Stimulated activated CD8-positive, alpha-beta memory T cell treated with anti-CD3 and anti-CD28 coated beads, Interleukin-2, amount 100 ng/mL, for 1 hour (primary cell): ENCODE data around the gene SAMD13.

Source experiments
- DNase-seq, 2 donors: peaks; one replicate each; pipeline ENCODE4 v3.0.0-alpha.2; 2020; ENCODE audit warnings: low read depth in 2 of 2

Gene SAMD13

DNA sequence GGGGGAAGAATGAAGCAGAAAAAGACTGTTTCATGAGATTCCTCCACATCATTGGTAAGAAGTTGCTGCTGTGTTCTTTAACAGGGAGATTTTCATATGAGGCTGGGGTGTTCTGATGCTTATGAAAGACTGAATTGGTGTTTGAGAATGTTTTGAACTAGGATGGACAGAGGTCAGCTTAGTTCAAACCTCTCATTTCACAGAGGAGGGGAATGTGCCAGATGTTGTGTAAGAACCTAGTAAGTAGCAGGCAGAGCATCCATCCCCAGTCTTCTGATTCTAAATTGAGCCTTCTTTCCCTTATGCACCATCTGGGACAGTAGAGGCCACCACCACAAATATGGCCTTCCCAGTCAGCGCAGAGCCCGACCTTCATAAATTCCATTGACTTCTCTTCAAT, 43.7 kb downstream of the SAMD13 start:
- DNase-seq = no peak

DNA sequence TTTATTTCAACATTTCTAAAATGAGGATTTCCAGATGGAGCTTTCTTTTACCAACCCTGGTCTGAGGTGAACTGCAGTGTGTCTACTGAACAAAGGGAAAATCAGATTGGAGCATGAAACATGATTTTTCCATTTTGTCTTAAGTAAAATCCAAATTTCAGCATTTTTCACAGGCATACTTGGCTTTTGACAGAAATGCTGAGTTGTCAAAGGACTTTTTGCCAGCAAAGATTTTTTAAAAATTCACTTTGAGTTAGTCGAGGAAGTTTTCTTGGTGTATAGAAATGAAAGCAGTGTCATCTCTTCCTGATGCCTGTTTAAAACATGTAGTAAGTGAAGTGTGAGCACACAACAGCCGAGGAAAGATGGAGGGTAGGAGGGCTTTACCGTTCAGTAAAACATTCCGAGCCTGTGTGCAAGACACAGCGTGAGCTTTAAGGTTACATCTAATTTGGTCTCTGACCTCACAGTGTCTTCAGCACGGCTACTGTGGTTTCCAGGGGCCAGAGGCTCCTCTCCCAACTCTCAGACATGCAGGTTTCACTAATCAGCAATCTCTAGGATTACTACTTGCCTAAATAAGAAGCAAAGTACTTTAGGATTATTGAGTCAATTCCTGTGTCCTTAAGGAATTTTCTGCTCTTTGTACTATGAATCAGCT, 45.9 kb downstream of the SAMD13 start:
- no peak for DNase-seq

DNA sequence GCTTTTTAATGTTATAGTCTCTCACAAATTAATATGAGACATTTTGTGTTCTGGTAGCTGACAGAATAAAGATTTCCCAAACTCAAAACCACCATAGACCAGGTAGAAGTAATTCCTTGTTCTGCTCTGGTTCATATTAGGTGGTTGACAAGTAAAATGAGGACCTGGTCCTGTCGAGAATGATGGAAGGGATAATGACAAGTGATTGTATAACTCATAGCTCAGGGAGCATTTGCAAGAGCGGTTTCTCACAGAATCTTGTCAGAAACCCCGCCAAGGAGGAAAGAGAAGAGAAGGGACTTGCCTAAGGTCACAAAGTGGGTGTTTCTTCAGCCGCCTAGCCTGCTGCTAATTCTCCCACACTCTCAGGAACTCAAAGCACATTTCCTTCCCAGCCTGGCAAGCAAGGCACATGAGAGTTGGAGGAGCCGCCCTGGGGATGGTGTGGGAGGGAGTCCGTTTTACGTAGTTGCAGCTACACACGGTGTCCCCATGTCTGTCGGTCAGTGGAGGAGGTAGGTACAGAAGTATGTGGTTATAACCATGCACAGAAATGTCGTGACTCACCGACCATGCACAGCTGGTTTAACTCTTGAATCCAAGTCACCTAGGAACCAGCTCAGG, 46.5 kb downstream of the SAMD13 start:
- DNase-seq = no peak

DNA sequence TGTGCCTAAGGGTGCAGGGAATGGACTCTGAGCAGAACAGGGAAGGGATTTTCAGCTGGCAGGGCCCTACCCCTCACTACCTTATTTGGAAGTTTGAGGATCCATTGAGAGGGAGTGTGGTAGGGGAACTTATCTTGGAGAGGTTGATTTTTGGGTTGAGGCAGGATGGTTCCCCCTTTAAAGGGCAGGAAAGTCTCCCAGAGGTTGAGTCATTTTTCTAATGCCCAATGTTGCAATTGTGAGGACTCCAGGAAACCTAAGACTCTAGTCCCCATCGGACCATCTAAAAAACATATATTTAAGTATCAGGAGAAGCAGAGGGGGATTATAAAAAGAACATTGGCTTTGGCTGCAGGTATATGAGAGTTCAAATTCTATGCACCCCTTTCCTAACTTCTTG, 47.3 kb downstream of the SAMD13 start:
- DNase-seq = no peak

DNA sequence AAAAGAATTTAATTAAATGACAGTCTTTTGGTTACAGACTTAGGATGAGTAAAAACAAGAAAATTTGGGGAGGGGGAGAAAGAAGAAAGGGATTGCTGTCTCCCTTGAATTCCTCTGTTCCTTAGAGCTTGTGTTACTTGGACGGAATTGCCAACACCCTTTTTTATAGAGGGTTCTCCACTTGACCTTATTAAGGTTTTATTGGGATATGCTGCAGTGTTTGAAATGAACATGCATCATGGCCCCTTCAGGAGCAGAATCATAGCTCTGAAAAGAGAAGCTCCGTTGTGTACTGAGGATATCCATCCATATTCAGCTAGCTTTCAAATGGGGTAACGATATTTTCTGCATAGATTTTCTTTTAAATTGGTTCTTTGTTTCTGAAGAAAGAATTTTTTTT, 48.6 kb downstream of the SAMD13 start:
- DNase-seq = no peak

DNA sequence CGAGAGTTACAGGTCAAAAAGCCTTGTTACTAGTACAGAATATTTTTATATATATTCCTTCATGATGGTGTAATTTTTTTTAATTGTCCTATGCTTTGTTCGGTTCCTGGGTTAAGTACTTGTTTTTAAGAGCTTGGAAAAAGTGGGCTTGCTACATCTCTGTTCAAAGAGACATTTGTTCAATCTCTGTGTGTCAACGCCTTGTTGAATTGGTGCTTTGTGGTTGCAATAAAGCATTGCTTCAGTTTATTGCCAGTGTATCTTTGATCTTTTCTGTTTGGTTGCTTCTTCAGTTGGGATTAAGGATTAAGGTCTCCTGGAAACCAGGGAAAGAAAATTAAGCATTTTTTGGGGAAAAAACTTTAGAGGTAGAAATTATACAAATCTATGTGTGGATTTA, 49.0 kb downstream of the SAMD13 start:
- DNase-seq = no peak

DNA sequence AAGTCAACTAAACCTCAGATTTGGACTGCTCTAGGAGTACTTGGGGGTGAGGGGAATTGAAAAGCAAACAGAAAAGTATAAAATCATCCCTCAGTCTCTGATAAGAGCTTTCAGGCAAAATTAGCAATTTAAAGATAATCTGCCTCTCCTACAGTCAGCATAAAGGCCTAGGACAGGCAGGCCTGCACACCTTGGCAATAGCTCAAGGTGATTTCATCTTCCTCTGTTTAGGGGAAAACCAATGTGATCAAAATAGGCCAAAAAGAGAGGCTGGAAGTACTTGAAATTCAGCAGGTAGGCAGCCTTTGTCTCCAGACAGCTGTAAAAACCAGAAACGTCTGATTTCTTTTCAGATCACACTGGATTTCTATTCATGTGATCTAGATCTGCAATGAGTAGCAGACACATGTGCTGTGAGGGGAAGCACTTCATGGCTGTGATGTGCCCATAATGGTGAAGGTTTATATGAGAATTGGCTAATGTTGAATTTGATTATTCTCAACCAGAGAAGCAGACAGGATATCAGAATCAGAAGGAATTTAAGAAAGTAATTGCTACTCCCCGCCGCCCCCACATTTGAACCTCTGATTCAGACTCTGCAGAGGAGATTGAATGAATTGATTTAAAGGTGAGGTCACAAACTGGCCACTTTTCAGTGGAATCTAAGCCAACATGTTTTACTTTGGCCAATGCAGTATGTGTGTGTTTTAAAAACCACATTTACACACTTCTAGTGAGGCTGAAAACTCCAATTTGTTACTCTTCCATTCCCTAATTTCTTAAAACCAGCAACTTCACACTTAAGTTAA, 51.0 kb downstream of the SAMD13 start:
- DNase-seq = no peak

DNA sequence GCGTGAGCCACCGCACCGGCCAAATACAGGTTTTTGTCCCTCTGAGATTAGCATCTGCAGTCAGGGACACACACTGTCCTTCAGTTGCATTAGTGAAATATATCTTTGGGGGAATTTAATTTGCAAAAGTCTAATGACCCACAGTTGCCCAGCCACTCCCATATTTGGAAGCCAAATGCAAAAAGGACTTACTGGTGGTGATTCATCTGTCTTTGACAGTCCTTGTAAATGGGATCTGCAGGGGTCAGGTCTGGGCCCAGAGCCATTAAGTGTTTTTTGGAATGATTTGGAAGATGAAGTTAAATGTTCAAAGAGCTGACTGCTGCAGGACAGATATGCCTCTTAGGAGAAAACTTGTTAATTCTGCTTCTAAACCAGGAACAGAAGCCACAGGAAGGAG, 52.2 kb downstream of the SAMD13 start:
- DNase-seq = no peak

DNA sequence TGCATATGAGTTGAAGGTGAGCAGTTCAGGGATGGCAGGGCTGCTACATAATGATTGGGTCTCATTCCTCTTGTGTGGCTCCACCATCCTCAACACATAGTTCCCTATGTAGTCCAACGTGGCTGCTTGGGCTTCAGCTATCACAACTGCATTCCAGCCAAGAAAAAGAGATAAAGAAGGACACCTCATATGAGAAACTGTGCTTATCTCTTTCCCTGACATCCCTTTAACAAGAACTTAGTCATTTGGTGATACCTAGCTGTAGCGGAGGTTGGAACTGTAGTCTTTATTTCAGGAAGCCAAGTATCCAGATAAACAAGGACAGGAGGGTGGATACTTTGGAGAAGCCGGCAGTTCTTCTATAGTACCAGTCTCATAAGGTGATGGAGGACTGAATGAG, 54.0 kb downstream of the SAMD13 start:
- DNase-seq = no peak

DNA sequence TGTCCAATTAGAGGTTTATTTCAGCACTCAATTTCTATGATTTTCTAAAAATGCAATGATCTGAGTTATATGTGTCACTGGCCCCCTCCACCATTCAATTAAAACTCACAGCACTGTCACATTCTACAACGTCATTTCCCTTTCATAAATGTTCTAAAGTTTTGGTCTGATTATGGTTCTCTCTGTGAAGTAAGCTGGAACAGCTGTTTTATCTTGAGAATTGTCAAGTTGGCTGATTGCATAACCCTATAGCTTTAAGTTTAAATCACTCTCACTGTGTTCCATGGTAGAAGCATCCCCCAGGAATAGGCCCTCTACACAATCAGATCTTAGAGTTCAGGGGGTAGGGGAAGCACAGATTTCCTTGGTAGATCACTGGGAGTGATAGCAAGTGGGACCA, 55.4 kb downstream of the SAMD13 start:
- no peak for DNase-seq

DNA sequence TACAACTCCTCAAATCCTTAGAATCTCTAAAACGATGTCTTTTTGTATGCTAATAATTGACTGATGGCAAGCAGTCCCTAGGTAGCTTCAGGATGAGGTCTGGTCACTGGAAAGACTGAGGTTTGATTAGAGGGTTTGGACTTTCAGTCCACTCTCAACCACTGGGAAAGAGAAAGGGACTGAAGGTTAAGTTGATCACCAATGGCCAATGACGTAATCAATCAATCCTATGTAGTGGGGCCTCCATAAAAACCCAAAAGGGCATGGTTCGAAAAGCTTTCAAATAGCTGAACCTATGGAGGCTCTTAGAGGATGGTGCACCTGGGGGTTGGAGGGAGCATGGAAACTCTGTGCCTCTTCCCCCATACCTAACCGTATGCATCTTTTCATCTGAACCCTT, 57.2 kb downstream of the SAMD13 start:
- DNase-seq = no peak

DNA sequence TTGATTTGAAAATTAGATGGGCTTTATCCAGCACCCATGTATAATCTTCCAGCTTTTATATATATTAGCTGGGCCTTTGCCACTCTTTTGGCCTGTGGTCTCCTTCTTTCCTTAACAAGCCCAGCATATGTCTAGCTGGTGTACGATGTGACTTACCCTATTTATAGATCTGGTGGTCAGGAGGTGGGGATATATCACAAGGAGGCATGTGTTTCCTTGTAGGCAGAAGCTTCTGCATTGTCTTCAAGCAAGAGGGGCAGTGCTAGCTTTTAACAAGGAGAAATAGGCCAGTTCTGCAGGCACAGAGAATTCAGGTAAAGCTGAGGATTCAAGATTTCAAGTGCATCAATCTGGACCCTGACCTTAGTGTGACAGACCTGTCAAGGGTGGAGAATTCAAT, 58.8 kb downstream of the SAMD13 start:
- DNase-seq = no peak

DNA sequence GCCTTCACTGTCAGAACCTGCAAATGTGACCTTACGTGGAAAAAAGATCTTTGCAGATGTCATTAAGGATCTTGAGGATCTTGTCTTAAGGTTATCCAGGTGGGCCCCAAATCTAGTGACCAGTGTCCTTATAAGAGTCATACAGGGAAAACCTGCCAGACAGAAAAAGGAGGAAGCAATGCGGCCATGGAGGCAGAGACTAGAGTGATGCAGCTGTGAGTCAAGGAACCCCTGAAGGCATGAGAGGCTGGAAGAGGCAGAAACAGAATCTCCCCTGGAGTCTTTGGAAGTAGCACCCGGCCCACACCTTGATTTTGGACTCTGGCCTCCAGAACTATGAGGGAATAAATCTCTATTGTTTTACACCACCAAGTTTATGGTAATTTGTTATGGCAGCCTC, 60.3 kb downstream of the SAMD13 start:
- DNase-seq = no peak

DNA sequence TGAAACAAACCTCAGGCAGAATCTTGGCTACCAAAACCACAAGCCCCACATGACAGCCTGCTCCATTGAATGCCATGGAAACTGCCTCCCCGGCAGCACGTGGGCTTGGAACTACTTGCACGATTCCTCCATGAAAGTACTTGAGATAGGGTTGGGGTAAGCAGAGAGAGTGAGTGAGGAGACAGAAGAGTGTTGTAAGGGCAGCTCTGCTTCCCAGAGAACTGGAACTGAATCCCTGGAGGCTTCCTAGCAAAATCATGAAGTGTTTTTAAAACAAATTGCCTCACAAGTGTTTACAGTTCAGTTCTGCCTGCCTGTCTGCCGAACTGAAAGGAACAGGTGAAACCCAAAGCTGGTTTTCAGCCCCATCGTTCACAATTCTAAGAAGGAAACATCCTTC, 61.5 kb downstream of the SAMD13 start:
- no peak for DNase-seq

DNA sequence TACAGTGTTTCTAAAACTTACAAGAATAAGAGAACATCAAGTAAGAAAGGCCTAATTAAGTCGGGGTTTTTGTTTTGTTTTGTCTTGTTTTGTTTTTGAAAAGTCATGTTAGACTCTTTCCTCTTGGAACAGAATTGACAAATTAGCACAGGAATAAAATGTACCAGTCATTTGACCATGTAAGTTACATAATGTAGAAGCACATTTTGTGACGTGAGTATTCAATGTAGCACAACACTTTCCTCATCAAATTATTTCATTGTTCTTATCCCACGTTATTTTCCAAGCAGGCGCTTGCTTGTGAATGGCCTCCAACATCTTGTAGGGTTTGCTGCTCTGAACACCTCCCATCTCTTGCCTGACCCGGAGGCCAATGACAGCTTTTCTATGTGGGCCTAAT, 62.1 kb downstream of the SAMD13 start:
- no peak for DNase-seq

DNA sequence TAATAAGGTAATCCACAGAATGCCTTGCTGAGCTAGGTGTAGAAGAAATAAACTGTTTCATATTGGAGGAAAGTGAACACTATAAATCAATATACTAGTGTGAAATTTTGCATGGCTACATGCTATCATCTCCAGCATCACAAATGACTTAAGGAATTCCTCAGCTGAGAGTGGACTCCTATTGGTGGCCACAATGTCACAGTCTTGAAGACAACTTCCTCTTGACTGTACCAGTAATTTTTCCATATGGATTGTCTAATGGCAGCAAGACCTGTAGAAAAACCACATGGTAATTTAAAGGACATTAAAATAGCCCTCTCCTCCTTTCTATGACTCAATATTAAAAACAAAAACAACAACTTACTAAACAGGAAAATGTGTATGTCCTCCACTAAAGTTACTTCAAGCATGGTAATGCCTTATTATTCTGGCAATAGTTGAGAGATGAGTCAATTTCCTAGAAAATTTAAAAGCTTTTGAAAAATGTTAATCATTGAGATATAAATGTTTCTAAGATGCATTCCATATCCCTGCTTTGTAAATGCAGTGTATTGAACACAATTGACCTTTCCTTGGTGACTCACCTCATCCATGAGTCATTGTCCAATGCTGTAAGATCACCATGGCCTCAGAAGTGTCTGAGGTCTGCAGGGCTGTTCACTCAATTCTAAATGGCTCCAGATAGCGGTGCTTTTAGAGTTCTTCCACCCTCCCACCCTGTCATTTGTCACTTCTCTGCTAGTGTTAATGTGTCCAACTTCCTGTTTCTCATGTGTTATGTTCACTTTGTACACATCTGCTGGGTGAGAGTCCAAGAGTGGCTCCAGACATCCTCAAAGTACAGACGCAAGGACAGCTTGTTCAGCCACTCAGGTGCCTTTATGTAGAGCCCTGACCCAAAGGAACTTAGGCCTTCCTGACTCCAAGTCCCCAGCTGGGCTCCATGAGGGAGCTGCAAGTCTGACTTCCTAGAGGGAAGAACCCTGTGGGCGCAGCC, 64.0 kb downstream of the SAMD13 start:
- no peak for DNase-seq

DNA sequence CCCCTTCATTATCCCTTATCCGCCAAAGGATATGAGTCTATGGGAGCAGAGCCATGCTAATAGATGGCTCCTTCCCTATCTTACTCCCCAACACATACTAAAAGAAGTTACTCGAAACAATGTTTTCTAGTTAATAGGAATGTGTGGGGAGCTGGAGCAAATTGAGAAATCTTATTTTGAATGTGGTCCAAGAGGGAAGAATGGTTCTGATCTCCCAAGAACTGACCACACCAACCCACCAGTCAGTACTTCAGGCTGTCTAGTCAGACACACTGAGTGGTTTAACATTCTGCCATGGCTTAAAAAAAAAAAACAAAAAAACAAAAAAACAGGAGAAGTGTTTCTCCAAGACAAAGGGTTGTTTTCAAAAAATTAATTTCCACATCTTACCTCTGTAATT, 65.3 kb downstream of the SAMD13 start:
- no peak for DNase-seq

DNA sequence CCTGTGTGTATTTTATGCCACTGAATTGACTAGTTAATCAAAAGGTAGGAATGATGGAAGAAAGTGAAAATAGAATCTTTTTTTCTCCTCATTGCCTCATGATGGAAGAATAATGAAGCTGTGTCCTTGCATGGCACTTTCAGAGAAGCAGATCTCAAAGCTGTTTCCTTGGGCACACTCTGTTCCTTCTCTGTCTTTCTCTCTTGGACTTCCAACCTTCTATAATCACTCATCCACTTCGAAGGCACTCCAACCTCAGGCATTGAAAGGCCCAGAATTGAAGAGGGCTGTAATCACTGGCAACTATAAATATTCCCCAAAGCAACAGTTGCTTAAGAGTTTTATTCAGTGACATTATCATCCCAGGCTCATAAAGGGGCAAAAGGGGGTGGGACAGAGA, 65.7 kb downstream of the SAMD13 start:
- no peak for DNase-seq

DNA sequence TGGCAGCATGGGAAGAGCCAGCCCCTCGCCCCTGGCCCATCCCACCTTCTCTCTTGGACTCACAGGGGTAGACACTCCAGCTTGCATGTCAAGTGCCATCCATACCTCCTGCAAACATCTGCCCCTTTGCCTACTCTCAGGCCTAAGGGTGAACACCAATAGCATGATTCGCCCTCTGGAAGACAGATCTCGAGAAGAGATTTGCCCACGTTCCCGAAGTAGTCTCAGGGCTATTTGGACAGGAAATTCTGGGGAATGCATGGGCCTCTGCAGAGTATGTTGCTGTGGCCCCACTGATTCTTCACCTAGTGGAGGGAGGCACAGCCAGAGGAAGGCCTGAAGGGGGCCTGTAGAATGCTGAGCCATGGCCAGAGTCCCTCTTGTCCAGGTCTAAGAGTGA, 66.9 kb downstream of the SAMD13 start:
- DNase-seq = no peak

DNA sequence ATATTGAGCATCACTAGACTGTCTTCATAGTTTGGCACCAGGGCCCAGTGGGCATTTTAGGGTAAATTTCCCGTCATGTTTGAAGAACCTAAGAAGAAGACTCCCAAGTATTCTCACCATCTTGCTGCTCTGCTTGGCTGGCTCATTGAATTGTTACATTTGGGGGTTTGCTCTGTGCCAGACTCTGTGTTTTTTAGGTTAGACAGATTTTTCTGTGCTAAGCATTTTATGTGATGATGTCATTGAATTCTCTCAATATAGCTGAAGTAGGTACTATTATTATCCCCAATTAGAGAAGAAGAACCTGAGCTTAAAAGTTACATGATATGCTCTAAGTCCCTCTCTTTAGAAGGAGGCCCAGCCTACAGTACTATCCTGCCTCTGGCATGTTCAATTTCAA, 68.8 kb downstream of the SAMD13 start:
- no peak for DNase-seq

DNA sequence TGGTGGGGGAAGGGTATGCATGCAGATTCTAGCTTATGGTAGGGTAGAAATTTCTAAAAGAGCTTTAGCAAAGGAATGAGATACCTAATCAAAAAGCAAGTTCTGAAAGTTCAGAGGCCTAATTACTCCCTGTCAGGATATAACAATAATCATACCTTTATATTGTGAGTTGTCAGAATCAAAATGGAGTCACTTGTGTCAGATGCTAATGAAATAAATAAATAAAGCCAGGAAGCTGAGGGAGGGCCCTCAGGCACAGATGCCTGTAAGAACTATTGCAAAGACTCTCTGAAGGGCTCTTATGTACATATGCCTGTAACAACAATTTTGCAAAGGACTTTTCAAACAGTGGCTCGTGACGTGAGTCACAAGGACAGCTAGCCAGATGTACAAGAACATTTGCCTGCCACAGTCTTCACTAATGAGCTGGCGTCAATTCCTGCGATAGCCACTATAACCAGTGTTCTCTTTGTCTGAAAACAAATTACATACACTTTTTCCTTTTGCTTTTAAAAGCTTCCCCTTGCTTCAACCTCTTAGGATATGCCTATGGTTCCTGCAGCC, 69.4 kb downstream of the SAMD13 start:
- DNase-seq = no peak
